HL-60 (cell line): ENCODE data around the gene ITSN1.
"Not testable (repeated sequence)": the region's sequence is repeated elsewhere in the genome, so short reads cannot be mapped to it uniquely, and the experiment has no call there.

Experiments used
- DNase-seq, 2 experiments: peaks; one replicate each; pipeline ENCODE4 v3.0.0-alpha.2; 2010 to 2020; ENCODE audit warnings: low read depth in 1 of 2, low spot score in 1 of 2
- H3K27ac ChIP-seq: fragments of 250-450 bp; sonication (Bioruptor Pico); replicated peaks from 2 replicates; pipeline ENCODE4 v1.5.1; 2020; ENCODE audit warnings: mild to moderate bottlenecking, moderate library complexity
- H3K27me3 ChIP-seq: fragments of 250-450 bp; sonication (Bioruptor Pico); 2 replicates; pipeline ENCODE4 v1.5.1; 2021; ENCODE audit warnings: mild to moderate bottlenecking, moderate library complexity; ENCODE audit not compliant: insufficient read depth, poor library complexity, severe bottlenecking
- H3K4me3 ChIP-seq: replicated peaks from 2 replicates; pipeline ENCODE4 v1.5.1; 2011; ENCODE audit warnings: mild to moderate bottlenecking, control low read depth, low read length; ENCODE audit not compliant: insufficient read depth
- GABPA ChIP-seq: IDR thresholded peaks from 2 replicates; pipeline ENCODE4 v1.6.1; 2012; ENCODE audit warnings: low read depth
- POLR2AphosphoS5 ChIP-seq: IDR thresholded peaks from 2 replicates; pipeline ENCODE4 v1.6.1; 2012; ENCODE audit warnings: low read depth
- SPI1 ChIP-seq: IDR thresholded peaks from 2 replicates; pipeline ENCODE4 v1.6.1; 2012; ENCODE audit warnings: low read depth, mild to moderate bottlenecking, borderline replicate concordance
- long read RNA-seq: library from polyadenylated mRNA; unstranded; transcript quantifications from one replicate; pipeline ENCODE4 v2.0.0, GENCODE V29; 2020
- TF ChIP-seq, protein P1 (sequence below): IDR thresholded peaks from 2 replicates; pipeline ENCODE4 v1.6.1; 2012; ENCODE audit warnings: low read depth; ENCODE audit not compliant: insufficient replicate concordance
- TF ChIP-seq, protein P2 (sequence below): IDR thresholded peaks from one replicate; pipeline ENCODE4 v1.5.1; 2011; ENCODE audit warnings: low read length, control low read depth, inconsistent platforms; ENCODE audit not compliant: insufficient read depth

Gene ITSN1
- long read RNA-seq, full-length matches to known transcripts: 1 of 28 reads
- long read RNA-seq, partial matches to known transcripts: 22 of 28 reads
- long read RNA-seq, other reads (novel, unspliced or antisense): 5 of 28 reads

DNA sequence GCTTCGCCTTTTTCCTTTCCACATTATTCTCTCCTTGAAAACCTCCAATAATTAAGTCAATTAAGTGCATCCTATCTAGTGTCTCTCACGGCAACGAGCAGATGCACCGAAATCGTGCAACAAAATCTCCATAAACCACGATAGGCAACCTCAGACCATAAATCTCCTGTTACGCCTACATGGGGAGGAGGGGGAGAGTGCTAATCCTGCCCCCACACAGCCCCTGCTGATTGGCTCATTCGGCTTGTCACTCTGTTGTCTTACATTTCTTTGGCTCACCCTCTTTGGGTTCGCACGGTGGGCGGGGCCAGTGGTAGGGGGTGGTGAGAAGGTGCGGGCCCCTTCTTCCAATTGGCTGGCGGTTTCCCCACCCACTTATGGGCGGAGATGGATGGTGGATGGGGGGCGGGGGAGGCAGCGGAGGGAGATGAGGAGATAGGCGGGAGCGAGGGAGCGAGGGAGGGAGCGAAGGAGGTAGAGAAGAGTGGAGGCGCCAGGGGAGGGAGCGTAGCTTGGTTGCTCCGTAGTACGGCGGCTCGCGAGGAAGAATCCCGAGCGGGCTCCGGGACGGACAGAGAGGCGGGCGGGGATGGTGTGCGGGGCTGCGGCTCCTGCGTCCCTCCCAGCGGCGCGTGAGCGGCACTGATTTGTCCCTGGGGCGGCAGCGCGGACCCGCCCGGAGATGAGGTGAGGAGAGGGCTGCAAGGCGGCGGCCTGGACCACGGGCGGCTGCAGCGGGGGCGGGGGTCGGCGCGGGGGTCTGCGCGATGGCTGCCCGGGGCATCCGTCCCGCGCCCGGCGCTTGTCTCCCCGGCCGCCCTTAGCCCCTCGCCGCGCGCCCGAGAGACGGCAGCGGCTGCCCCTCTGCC, at the start of gene ITSN1:
Gene ITSN1 (plus strand): TSS at position 475 of the 869 bp plus-strand sequence. CDS start 76,328 bp downstream, outside the sequence.
- Histone ChIP-seq H3K27me3 (no peaks in the 10 kb centered on the region), H3K4me3 (peak within 1 kb of the TSS; percentile 95), H3K27ac (peak within 1 kb of the TSS; percentile 81)
- TF ChIP-seq GABPA (no peak), POLR2AphosphoS5 (0 out of 2 replicates have a peak, but pooled peaks have one; percentile 28)
- DNase-seq: peak; percentile 97 to 100

DNA sequence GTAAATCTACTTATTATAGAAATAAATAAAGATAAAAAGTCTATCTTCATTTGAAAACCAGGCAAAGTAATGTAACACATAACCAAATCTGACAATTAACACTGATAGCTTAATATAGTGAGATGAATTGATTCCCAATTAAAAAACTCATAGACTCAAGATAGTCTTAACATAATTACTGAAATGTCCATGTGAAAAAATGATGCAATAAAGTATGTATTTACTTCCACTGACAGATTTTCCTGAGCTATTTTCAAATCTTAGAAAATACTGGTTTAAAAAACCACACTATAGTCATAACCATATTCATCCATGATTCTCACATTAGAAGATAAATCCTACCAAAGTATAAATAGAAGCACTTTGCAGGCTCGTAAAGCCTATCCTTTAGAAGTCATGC, 44.2 kb upstream of the ITSN1 start:
- Histone ChIP-seq H3K4me3 (no peak overlapping the region), H3K27ac (no peak overlapping the region), H3K27me3 (no peaks in the 10 kb centered on the region)
- TF ChIP-seq SPI1 (no peak), POLR2AphosphoS5 (no peak), GABPA (no peak)
- TF ChIP-seq, protein P1, sequence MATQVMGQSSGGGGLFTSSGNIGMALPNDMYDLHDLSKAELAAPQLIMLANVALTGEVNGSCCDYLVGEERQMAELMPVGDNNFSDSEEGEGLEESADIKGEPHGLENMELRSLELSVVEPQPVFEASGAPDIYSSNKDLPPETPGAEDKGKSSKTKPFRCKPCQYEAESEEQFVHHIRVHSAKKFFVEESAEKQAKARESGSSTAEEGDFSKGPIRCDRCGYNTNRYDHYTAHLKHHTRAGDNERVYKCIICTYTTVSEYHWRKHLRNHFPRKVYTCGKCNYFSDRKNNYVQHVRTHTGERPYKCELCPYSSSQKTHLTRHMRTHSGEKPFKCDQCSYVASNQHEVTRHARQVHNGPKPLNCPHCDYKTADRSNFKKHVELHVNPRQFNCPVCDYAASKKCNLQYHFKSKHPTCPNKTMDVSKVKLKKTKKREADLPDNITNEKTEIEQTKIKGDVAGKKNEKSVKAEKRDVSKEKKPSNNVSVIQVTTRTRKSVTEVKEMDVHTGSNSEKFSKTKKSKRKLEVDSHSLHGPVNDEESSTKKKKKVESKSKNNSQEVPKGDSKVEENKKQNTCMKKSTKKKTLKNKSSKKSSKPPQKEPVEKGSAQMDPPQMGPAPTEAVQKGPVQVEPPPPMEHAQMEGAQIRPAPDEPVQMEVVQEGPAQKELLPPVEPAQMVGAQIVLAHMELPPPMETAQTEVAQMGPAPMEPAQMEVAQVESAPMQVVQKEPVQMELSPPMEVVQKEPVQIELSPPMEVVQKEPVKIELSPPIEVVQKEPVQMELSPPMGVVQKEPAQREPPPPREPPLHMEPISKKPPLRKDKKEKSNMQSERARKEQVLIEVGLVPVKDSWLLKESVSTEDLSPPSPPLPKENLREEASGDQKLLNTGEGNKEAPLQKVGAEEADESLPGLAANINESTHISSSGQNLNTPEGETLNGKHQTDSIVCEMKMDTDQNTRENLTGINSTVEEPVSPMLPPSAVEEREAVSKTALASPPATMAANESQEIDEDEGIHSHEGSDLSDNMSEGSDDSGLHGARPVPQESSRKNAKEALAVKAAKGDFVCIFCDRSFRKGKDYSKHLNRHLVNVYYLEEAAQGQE: no peak
- TF ChIP-seq, protein P2, sequence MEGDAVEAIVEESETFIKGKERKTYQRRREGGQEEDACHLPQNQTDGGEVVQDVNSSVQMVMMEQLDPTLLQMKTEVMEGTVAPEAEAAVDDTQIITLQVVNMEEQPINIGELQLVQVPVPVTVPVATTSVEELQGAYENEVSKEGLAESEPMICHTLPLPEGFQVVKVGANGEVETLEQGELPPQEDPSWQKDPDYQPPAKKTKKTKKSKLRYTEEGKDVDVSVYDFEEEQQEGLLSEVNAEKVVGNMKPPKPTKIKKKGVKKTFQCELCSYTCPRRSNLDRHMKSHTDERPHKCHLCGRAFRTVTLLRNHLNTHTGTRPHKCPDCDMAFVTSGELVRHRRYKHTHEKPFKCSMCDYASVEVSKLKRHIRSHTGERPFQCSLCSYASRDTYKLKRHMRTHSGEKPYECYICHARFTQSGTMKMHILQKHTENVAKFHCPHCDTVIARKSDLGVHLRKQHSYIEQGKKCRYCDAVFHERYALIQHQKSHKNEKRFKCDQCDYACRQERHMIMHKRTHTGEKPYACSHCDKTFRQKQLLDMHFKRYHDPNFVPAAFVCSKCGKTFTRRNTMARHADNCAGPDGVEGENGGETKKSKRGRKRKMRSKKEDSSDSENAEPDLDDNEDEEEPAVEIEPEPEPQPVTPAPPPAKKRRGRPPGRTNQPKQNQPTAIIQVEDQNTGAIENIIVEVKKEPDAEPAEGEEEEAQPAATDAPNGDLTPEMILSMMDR: no peak
- no peak for DNase-seq

DNA sequence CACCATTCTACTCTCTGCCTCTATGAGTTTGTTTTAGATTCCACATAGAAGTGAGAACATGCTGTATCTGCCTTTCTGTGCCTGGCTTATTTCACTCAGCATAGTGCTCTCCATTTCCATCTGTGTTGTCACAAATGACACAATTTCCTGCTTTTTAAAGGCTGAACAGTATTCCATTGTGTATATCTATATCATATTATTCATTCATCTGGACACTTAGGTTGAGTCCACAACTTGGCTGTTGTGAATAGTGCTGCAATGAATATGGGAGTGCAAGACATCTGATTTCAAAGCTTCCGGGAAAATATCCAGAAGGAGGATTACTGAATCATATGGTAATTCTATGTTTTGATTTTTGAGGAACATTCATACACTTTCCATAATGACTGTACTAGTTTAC, 33.7 kb upstream of the ITSN1 start:
- TF ChIP-seq SPI1: no peak
- no peak for TF ChIP-seq GABPA
- TF ChIP-seq POLR2AphosphoS5: no peak
- TF ChIP-seq, protein P2: no peak
- TF ChIP-seq, protein P1: no peak
- DNase-seq: no peak
- no peak overlapping the region for H3K27ac ChIP-seq
- H3K4me3 ChIP-seq: no peak overlapping the region
- H3K27me3 ChIP-seq: no peaks in the 10 kb centered on the region

DNA sequence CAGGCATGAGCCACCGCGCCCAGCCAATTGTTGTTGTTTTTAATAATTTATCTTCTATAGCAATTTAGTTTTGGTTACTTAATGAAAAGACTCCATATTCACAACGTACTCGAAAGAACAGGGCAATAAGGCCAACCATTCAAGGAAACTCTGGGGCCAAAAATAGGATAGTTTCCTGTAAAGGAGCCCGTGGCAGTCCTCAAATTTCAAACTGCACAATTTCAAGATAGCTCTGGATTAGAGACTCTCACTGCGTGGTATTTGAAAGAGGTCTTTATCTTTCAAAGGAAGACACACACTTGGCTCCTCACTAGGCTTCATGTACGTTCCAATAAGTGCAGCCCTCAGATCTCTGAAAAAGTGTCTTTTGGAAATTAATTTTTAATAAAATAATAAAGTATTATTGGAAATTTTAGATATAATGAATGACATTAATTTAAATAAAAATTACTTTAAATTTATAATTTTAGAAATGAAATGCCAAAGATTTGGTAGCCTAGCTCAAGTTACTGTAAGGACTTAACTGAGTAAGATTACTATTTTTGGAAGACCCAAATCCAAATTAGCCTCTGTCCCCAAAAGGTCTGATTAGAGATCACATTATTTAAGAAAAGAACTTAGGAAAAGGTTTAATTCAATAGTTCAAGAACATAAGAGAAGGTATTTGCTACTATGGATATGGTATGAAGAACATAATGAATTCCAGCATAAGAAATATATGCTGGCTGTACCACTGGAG, 31.1 kb upstream of the ITSN1 start:
- DNase-seq: no peak
- no peak for TF ChIP-seq SPI1
- no peak for TF ChIP-seq POLR2AphosphoS5
- TF ChIP-seq GABPA: no peak
- TF ChIP-seq, protein P2: no peak
- TF ChIP-seq, protein P1: no peak
- Histone ChIP-seq H3K27me3 (no peaks in the 10 kb centered on the region), H3K27ac (no peak overlapping the region), H3K4me3 (no peak overlapping the region)

DNA sequence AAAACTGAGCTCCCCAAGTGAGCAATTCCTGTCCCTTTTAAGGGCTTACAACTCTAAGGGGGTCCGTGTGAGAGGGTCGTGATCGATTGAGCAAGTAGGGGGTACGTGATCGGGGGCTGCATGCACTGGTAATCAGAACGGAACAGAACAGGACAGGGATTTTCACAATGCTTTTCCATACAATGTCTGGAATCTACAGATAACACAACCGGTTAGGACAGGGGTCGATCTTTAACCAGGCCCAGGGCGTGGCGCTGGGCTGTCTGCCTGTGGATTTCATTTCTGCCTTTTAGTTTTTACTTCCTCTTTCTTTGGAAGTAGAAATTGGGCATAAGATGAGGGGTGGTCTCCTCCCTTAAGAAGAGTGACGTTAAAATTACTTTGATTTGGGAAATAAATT, 24.7 kb upstream of the ITSN1 start:
- DNase-seq, H3K27me3 ChIP-seq, H3K4me3 ChIP-seq, H3K27ac ChIP-seq: not testable (repeated sequence)
